GM23338 (cell line): ENCODE results near the gene KLF2. TPM values are rescaled to one million over a fixed set of nuclear protein-coding genes. Genes with fewer than 3 reads are reported as not detected.

Source experiments
- ATAC-seq: fragments of 200-7000 bp; cut with Tn5 transposase; 3 replicates; pipeline ENCODE4 v1.9.1; 2020
- DNase-seq: peaks from one replicate; pipeline ENCODE4 v3.0.0-alpha.2; 2015; ENCODE audit warnings: low spot score
- H2AFZ ChIP-seq: fragments of 200-600 bp; sonication (generic); 2 replicates; pipeline ENCODE4 v1.8.0; 2016; ENCODE audit warnings: antibody characterized with exemption, mild to moderate bottlenecking, moderate library complexity
- H3F3A ChIP-seq: fragments of 200-600 bp; sonication (generic); replicated peaks from 2 replicates; pipeline ENCODE4 v1.8.0; 2017; ENCODE audit warnings: antibody characterized with exemption, mixed run types, low read depth
- H3K27ac ChIP-seq: fragments of 200-600 bp; sonication (generic); 2 replicates; pipeline ENCODE4 v1.6.1; 2016; ENCODE audit warnings: low read depth
- H3K27me3 ChIP-seq: fragments of 200-600 bp; sonication (generic); 2 replicates; pipeline ENCODE4 v1.8.0; 2016; ENCODE audit warnings: mild to moderate bottlenecking, mixed run types, moderate library complexity; ENCODE audit not compliant: insufficient read depth
- H3K36me3 ChIP-seq: fragments of 200-600 bp; sonication (generic); 2 replicates; pipeline ENCODE4 v1.8.0; 2016; ENCODE audit warnings: mild to moderate bottlenecking; ENCODE audit not compliant: insufficient read depth
- H3K4me1 ChIP-seq: fragments of 200-600 bp; sonication (generic); 2 replicates; pipeline ENCODE4 v1.8.0; 2016; ENCODE audit warnings: mild to moderate bottlenecking, moderate library complexity; ENCODE audit not compliant: insufficient read depth
- H3K4me2 ChIP-seq: fragments of 200-600 bp; sonication (generic); 2 replicates; pipeline ENCODE4 v1.7.1; 2017; ENCODE audit warnings: mixed run types
- H3K4me3 ChIP-seq: fragments of 200-600 bp; sonication (generic); 2 replicates; pipeline ENCODE4 v1.6.1; 2016; ENCODE audit warnings: mixed run types
- H3K79me2 ChIP-seq: fragments of 200-600 bp; sonication (generic); replicated peaks from 2 replicates; pipeline ENCODE4 v1.8.0; 2017; ENCODE audit warnings: mild to moderate bottlenecking; ENCODE audit not compliant: insufficient read depth
- H3K9me2 ChIP-seq: fragments of 200-600 bp; sonication (generic); 2 replicates; pipeline ENCODE4 v1.8.0; 2017; ENCODE audit not compliant: insufficient read depth
- H4K20me1 ChIP-seq: fragments of 200-600 bp; sonication (generic); replicated peaks from 2 replicates; pipeline ENCODE4 v1.8.0; 2017; ENCODE audit warnings: mild to moderate bottlenecking; ENCODE audit not compliant: insufficient read depth
- H3K27ac Mint-ChIP-seq: 2 replicates; pipeline ENCODE4 v1.8.0; 2020; ENCODE audit warnings: inconsistent platforms, mild to moderate bottlenecking, moderate library complexity, mixed read lengths
- H3K27me3 Mint-ChIP-seq: 3 replicates; pipeline ENCODE4 v1.8.0; 2022; ENCODE audit warnings: low read depth, mild to moderate bottlenecking, moderate library complexity, mixed read lengths, inconsistent platforms; ENCODE audit not compliant: insufficient read depth, poor library complexity
- H3K36me3 Mint-ChIP-seq: 3 replicates; pipeline ENCODE4 v1.8.0; 2021; ENCODE audit warnings: low read depth, mild to moderate bottlenecking, inconsistent platforms, moderate library complexity, mixed read lengths
- H3K4me1 Mint-ChIP-seq: 3 replicates; pipeline ENCODE4 v1.8.0; 2020; ENCODE audit warnings: mild to moderate bottlenecking, inconsistent platforms, mixed read lengths
- H3K4me3 Mint-ChIP-seq: 3 replicates; pipeline ENCODE4 v1.8.0; 2021; ENCODE audit warnings: moderate library complexity, mild to moderate bottlenecking, inconsistent platforms, mixed read lengths
- H3K9me3 Mint-ChIP-seq: 3 replicates; pipeline ENCODE4 v1.8.0; 2020; ENCODE audit warnings: moderate library complexity, mild to moderate bottlenecking, inconsistent platforms, mixed read lengths
- CREB1 ChIP-seq: fragments of 250-450 bp; sonication (Bioruptor Pico); IDR thresholded peaks from 2 replicates; pipeline ENCODE4 v1.5.0; 2020; ENCODE audit warnings: low read depth, mild to moderate bottlenecking, moderate library complexity
- EZH2 ChIP-seq: fragments of 200-600 bp; sonication (generic); IDR thresholded peaks from one replicate; pipeline ENCODE4 v1.8.0; 2017; ENCODE audit warnings: antibody characterized with exemption, mild to moderate bottlenecking, low read depth; ENCODE audit not compliant: unreplicated experiment
- EZH2phosphoT487 ChIP-seq: fragments of 200-600 bp; sonication (generic); IDR thresholded peaks from one replicate; pipeline ENCODE4 v1.8.1; 2018; ENCODE audit warnings: antibody characterized with exemption; ENCODE audit not compliant: unreplicated experiment
- JUNB ChIP-seq: IDR thresholded peaks from one replicate; pipeline ENCODE4 v1.6.1; 2016; ENCODE audit warnings: antibody characterized with exemption; ENCODE audit not compliant: unreplicated experiment
- NANOG ChIP-seq: IDR thresholded peaks from 2 replicates; pipeline ENCODE4 v1.6.1; 2016; ENCODE audit warnings: antibody characterized with exemption, borderline replicate concordance
- POLR2AphosphoS5 ChIP-seq: IDR thresholded peaks from 2 replicates; pipeline ENCODE4 v1.6.1; 2016; ENCODE audit warnings: antibody characterized with exemption, low read depth
- STAT1 ChIP-seq: IDR thresholded peaks from one replicate; pipeline ENCODE4 v1.6.1; 2016; ENCODE audit warnings: antibody characterized with exemption; ENCODE audit not compliant: unreplicated experiment
- ZNF114 ChIP-seq: fragments of 250-450 bp; sonication (Bioruptor Pico); IDR thresholded peaks from 2 replicates; pipeline ENCODE4 v1.5.0; 2020; ENCODE audit warnings: mild to moderate bottlenecking, moderate library complexity
- ZNF331 ChIP-seq: fragments of 250-450 bp; sonication (Bioruptor Pico); IDR thresholded peaks from 2 replicates; pipeline ENCODE4 v1.5.0; 2020; ENCODE audit warnings: low read depth, mild to moderate bottlenecking, moderate library complexity
- polyA plus RNA-seq: library from polyadenylated mRNA; unstranded; fragments of >200 nt; fragmentation: Nextera tagmentation; extraction: Ambion mirVana; gene quantifications from 2 replicates; pipeline ENCODE4 v1.2.1, GENCODE V29; 2016
- total RNA-seq: library from RNA; depleted of rRNA; stranded (reverse); fragments of >200 nt; shearing (Covaris generic); gene quantifications from 2 replicates; pipeline ENCODE4 v1.2.3, GENCODE V29; 2014
- TF ChIP-seq, protein P1 (sequence below): IDR thresholded peaks from 2 replicates; pipeline ENCODE4 v1.6.1; 2016; ENCODE audit warnings: antibody characterized with exemption
- TF ChIP-seq, protein P2 (sequence below): IDR thresholded peaks from one replicate; pipeline ENCODE4 v1.6.1; 2018; ENCODE audit warnings: antibody characterized with exemption; ENCODE audit not compliant: unreplicated experiment
- TF ChIP-seq, protein P3 (sequence below), 2 experiments: fragments of 200-600 bp in 1 of 2; sonication (generic) in 1 of 2; conservative IDR thresholded peaks; 2 replicates each; pipeline versions ENCODE4 v1.5.1 to v1.6.1; 2016 to 2017; ENCODE audit warnings: antibody characterized with exemption in 2 of 2, low read depth in 2 of 2, mild to moderate bottlenecking in 2 of 2, moderate library complexity in 1 of 2
- TF ChIP-seq, protein P4 (sequence below): fragments of 250-450 bp; sonication (Bioruptor Pico); IDR thresholded peaks from 2 replicates; pipeline ENCODE4 v1.5.0; 2020; ENCODE audit warnings: mild to moderate bottlenecking, moderate library complexity

Gene KLF2
- total and polyA plus RNA-seq, 2 experiments from 2014 or later = 0.90 TPM; not detected in 1

DNA sequence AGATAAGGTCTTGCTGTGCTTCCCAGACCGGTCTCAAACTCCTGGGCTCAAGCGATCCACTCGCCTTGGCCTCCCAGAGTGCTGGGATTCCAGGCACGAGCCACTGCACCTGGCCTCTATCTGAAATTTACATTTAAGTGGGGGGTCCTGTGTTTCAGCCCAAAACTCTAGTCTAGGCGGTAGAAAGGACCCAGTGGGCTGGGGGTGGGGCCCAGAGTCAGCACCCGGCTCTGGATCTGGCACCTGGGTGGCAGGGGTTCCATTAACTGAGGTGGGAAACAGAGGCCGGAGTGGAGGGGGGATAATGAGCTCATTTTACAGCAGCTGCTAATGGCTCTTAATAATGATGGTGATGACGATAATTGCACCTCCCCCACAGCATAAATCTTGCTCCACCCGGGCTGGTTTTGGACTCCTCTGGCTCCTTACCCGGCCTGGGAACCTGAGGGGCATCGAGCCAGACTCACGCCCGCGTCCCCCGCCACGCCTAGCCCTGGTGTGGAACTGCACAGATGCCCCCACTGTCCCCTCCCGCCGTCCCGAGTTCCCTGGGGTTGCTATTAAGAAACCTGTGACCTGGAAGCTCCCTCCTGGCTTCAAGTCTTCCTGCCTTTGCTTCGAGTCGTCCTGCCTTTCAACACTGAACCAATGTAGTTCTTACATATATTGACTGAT is 17.8 kb upstream of the KLF2 start:
- Histone ChIP-seq H4K20me1 (no peaks in the 10 kb centered on the region), H3K79me2 (no peaks in the 10 kb centered on the region), H3K27me3 (no peaks in the 10 kb centered on the region), H3K27ac (no peak overlapping the region), H3F3A (0 out of 2 replicates have a peak, but pooled peaks cover 3% of the 10 kb centered on the region), H3K36me3 (no peaks in the 10 kb centered on the region), H3K4me1 (peaks cover 6% of the 10 kb centered on the region; the same call in 1 of the 2 replicates), H2AFZ (peak overlapping the region; percentile 90), H3K4me2 (peak overlapping the region; percentile 60; the same call in 1 of the 2 replicates), H3K4me3 (peak overlapping the region; percentile 20; the same call in 1 of the 2 replicates), H3K9me2 (no peaks in the 10 kb centered on the region)
- Mint-ChIP-seq H3K27me3 (peaks cover 2% of the 10 kb centered on the region), H3K9me3 (peaks cover 2% of the 10 kb centered on the region; the same call in 1 of the 3 replicates), H3K4me3 (peak overlapping the region; percentile 32), H3K36me3 (no peaks in the 10 kb centered on the region), H3K4me1 (peaks cover 8% of the 10 kb centered on the region), H3K27ac (no peak overlapping the region)
- ATAC-seq (peak; percentile 90), DNase-seq (peak; percentile 63)
- TF ChIP-seq ZNF114 (CRISPR knock-in tag) (no peak), JUNB (no peak), STAT1 (no peak), NANOG (no peak), POLR2AphosphoS5 (no peak), EZH2 (no peak), EZH2phosphoT487 (no peak), CREB1 (CRISPR knock-in tag) (no peak), ZNF331 (CRISPR knock-in tag) (no peak)
- TF ChIP-seq, protein P1, sequence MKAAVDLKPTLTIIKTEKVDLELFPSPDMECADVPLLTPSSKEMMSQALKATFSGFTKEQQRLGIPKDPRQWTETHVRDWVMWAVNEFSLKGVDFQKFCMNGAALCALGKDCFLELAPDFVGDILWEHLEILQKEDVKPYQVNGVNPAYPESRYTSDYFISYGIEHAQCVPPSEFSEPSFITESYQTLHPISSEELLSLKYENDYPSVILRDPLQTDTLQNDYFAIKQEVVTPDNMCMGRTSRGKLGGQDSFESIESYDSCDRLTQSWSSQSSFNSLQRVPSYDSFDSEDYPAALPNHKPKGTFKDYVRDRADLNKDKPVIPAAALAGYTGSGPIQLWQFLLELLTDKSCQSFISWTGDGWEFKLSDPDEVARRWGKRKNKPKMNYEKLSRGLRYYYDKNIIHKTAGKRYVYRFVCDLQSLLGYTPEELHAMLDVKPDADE = no peak
- TF ChIP-seq, protein P2, sequence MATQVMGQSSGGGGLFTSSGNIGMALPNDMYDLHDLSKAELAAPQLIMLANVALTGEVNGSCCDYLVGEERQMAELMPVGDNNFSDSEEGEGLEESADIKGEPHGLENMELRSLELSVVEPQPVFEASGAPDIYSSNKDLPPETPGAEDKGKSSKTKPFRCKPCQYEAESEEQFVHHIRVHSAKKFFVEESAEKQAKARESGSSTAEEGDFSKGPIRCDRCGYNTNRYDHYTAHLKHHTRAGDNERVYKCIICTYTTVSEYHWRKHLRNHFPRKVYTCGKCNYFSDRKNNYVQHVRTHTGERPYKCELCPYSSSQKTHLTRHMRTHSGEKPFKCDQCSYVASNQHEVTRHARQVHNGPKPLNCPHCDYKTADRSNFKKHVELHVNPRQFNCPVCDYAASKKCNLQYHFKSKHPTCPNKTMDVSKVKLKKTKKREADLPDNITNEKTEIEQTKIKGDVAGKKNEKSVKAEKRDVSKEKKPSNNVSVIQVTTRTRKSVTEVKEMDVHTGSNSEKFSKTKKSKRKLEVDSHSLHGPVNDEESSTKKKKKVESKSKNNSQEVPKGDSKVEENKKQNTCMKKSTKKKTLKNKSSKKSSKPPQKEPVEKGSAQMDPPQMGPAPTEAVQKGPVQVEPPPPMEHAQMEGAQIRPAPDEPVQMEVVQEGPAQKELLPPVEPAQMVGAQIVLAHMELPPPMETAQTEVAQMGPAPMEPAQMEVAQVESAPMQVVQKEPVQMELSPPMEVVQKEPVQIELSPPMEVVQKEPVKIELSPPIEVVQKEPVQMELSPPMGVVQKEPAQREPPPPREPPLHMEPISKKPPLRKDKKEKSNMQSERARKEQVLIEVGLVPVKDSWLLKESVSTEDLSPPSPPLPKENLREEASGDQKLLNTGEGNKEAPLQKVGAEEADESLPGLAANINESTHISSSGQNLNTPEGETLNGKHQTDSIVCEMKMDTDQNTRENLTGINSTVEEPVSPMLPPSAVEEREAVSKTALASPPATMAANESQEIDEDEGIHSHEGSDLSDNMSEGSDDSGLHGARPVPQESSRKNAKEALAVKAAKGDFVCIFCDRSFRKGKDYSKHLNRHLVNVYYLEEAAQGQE = no peak
- TF ChIP-seq, protein P3, sequence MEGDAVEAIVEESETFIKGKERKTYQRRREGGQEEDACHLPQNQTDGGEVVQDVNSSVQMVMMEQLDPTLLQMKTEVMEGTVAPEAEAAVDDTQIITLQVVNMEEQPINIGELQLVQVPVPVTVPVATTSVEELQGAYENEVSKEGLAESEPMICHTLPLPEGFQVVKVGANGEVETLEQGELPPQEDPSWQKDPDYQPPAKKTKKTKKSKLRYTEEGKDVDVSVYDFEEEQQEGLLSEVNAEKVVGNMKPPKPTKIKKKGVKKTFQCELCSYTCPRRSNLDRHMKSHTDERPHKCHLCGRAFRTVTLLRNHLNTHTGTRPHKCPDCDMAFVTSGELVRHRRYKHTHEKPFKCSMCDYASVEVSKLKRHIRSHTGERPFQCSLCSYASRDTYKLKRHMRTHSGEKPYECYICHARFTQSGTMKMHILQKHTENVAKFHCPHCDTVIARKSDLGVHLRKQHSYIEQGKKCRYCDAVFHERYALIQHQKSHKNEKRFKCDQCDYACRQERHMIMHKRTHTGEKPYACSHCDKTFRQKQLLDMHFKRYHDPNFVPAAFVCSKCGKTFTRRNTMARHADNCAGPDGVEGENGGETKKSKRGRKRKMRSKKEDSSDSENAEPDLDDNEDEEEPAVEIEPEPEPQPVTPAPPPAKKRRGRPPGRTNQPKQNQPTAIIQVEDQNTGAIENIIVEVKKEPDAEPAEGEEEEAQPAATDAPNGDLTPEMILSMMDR (conservative IDR thresholded peaks at IDR 0.05; ENCODE audit: low read depth in 2 of 2) = no peak
- TF ChIP-seq, protein P4, sequence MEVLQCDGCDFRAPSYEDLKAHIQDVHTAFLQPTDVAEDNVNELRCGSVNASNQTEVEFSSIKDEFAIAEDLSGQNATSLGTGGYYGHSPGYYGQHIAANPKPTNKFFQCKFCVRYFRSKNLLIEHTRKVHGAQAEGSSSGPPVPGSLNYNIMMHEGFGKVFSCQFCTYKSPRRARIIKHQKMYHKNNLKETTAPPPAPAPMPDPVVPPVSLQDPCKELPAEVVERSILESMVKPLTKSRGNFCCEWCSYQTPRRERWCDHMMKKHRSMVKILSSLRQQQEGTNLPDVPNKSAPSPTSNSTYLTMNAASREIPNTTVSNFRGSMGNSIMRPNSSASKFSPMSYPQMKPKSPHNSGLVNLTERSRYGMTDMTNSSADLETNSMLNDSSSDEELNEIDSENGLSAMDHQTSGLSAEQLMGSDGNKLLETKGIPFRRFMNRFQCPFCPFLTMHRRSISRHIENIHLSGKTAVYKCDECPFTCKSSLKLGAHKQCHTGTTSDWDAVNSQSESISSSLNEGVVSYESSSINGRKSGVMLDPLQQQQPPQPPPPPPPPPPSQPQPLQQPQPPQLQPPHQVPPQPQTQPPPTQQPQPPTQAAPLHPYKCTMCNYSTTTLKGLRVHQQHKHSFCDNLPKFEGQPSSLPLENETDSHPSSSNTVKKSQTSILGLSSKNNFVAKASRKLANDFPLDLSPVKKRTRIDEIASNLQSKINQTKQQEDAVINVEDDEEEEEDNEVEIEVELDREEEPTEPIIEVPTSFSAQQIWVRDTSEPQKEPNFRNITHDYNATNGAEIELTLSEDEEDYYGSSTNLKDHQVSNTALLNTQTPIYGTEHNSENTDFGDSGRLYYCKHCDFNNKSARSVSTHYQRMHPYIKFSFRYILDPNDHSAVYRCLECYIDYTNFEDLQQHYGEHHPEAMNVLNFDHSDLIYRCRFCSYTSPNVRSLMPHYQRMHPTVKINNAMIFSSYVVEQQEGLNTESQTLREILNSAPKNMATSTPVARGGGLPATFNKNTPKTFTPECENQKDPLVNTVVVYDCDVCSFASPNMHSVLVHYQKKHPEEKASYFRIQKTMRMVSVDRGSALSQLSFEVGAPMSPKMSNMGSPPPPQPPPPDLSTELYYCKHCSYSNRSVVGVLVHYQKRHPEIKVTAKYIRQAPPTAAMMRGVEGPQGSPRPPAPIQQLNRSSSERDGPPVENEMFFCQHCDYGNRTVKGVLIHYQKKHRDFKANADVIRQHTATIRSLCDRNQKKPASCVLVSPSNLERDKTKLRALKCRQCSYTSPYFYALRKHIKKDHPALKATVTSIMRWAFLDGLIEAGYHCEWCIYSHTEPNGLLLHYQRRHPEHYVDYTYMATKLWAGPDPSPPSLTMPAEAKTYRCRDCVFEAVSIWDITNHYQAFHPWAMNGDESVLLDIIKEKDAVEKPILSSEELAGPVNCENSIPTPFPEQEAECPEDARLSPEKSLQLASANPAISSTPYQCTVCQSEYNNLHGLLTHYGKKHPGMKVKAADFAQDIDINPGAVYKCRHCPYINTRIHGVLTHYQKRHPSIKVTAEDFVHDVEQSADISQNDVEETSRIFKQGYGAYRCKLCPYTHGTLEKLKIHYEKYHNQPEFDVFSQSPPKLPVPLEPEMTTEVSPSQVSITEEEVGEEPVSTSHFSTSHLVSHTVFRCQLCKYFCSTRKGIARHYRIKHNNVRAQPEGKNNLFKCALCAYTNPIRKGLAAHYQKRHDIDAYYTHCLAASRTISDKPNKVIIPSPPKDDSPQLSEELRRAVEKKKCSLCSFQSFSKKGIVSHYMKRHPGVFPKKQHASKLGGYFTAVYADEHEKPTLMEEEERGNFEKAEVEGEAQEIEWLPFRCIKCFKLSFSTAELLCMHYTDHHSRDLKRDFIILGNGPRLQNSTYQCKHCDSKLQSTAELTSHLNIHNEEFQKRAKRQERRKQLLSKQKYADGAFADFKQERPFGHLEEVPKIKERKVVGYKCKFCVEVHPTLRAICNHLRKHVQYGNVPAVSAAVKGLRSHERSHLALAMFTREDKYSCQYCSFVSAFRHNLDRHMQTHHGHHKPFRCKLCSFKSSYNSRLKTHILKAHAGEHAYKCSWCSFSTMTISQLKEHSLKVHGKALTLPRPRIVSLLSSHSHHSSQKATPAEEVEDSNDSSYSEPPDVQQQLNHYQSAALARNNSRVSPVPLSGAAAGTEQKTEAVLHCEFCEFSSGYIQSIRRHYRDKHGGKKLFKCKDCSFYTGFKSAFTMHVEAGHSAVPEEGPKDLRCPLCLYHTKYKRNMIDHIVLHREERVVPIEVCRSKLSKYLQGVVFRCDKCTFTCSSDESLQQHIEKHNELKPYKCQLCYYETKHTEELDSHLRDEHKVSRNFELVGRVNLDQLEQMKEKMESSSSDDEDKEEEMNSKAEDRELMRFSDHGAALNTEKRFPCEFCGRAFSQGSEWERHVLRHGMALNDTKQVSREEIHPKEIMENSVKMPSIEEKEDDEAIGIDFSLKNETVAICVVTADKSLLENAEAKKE (CRISPR knock-in tag) = no peak
